WTC11 (cell line): Measurements from ENCODE around the gene GRID2.

Experiments used
- ARID4B ChIP-seq: sonication (generic); formaldehyde crosslinking; IDR thresholded peaks from 2 replicates; pipeline ENCODE4 v1.8.0; 2023; ENCODE audit warnings: missing genetic modification reagents, mild to moderate bottlenecking, borderline replicate concordance
- ATF2 ChIP-seq: sonication (generic); formaldehyde crosslinking; IDR thresholded peaks from 2 replicates; pipeline ENCODE4 v1.8.1; 2022; ENCODE audit warnings: low read depth, missing genetic modification reagents, borderline replicate concordance
- ATF3 ChIP-seq: sonication (generic); formaldehyde crosslinking; conservative IDR thresholded peaks from 2 replicates; pipeline ENCODE4 v1.8.1; 2022; ENCODE audit warnings: mild to moderate bottlenecking, missing genetic modification reagents
- CREB1 ChIP-seq: sonication (generic); formaldehyde crosslinking; IDR thresholded peaks from 2 replicates; pipeline ENCODE4 v1.8.0; 2023; ENCODE audit warnings: mild to moderate bottlenecking, missing genetic modification reagents
- CTCF ChIP-seq: fragments of 200-600 bp; IDR thresholded peaks from 2 replicates; pipeline ENCODE4 v1.8.0; 2022; ENCODE audit warnings: antibody characterized with exemption
- E2F4 ChIP-seq: sonication (generic); formaldehyde crosslinking; IDR thresholded peaks from 2 replicates; pipeline ENCODE4 v1.8.1; 2022; ENCODE audit warnings: low read depth, mild to moderate bottlenecking, moderate library complexity, missing genetic modification reagents, borderline replicate concordance
- ERG ChIP-seq: fragments of 250-450 bp; sonication (Bioruptor Pico); IDR thresholded peaks from 2 replicates; pipeline ENCODE4 v1.8.0; 2021; ENCODE audit warnings: mild to moderate bottlenecking
- FOXP4 ChIP-seq: sonication (generic); formaldehyde crosslinking; IDR thresholded peaks from 2 replicates; pipeline ENCODE4 v1.8.0; 2022; ENCODE audit warnings: mild to moderate bottlenecking, missing genetic modification reagents
- GABPB1 ChIP-seq: sonication (generic); formaldehyde crosslinking; IDR thresholded peaks from 2 replicates; pipeline ENCODE4 v1.8.1; 2023; ENCODE audit warnings: mild to moderate bottlenecking, missing genetic modification reagents
- HMGXB4 ChIP-seq: sonication (generic); formaldehyde crosslinking; IDR thresholded peaks from 2 replicates; pipeline ENCODE4 v1.8.1; 2023; ENCODE audit warnings: mild to moderate bottlenecking, moderate library complexity, missing genetic modification reagents
- IRF2 ChIP-seq: sonication (generic); formaldehyde crosslinking; IDR thresholded peaks from 2 replicates; pipeline ENCODE4 v1.8.0; 2022; ENCODE audit warnings: low read depth, missing genetic modification reagents, borderline replicate concordance
- SMAD4 ChIP-seq: sonication (generic); formaldehyde crosslinking; IDR thresholded peaks from 2 replicates; pipeline ENCODE4 v1.8.0; 2022; ENCODE audit warnings: mild to moderate bottlenecking, missing genetic modification reagents
- USF2 ChIP-seq: sonication (generic); formaldehyde crosslinking; IDR thresholded peaks from 2 replicates; pipeline ENCODE4 v1.8.1; 2023; ENCODE audit warnings: mild to moderate bottlenecking, missing genetic modification reagents, moderate library complexity

- no peak for TF ChIP-seq CTCF
- no peak for TF ChIP-seq IRF2 (CRISPR knock-in tag)
- TF ChIP-seq HMGXB4 (CRISPR knock-in tag): no peak
- no peak for TF ChIP-seq E2F4
- TF ChIP-seq ATF2 (CRISPR knock-in tag): no peak
- no peak for TF ChIP-seq GABPB1
- TF ChIP-seq SMAD4 (CRISPR knock-in tag): no peak
- TF ChIP-seq ERG (CRISPR knock-in tag): no peak
- no peak for TF ChIP-seq ARID4B
- no peak for TF ChIP-seq USF2 (CRISPR knock-in tag)
- TF ChIP-seq ATF3 (CRISPR knock-in tag): no peak
- TF ChIP-seq CREB1 (CRISPR knock-in tag): no peak
- TF ChIP-seq FOXP4 (CRISPR knock-in tag): no peak
Measured at GRCh38 chr4:93267747-93268146, 964.0 kb downstream of the GRID2 start.
